Measurements from ENCODE around the gene R3HDM1.
"Not testable (repeated sequence)": the region's sequence is repeated elsewhere in the genome, so short reads cannot be mapped to it uniquely, and the experiment has no call there.

Gene R3HDM1

DNA sequence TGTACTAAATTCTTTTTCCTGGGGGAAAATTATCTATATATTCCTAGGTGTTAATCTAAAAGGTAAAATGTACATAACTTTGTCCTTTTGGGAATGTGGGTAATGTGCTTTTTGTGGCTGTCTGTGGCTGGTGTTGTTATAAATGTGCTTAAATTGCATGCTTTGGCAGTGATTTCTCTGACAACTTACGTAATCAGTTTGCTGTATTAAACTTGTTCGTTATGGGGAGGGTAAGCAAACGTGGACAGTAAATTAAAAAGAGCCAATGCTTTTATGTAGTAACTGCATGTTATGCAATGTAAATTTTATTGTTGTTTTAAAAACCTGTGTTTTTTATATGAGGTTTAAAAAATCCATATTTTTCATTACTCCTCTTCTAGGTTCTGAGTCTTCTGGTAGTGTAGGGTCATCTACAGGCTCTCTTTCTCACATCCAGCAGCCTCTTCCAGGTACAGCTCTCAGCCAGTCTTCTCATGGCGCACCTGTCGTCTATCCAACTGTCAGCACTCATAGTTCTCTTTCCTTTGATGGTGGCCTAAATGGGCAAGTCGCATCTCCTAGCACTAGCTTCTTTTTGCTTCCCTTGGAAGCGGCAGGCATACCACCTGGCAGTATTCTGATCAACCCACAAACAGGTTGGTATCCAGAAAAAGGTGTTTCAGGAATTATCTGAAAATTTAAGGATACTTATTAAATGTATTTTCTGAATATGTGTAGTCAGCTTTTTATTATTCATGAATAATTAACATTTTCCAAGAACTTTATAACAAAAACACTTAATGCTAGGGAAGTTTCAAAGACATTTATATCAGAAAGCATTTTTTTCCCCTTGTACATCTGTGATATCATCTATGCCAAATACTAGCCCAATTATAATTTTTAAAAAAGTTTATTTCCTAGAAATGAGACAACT, 110.1 kb downstream of the R3HDM1 start:
- DNase-seq (ENCODE audit: low read depth): no peak

DNA sequence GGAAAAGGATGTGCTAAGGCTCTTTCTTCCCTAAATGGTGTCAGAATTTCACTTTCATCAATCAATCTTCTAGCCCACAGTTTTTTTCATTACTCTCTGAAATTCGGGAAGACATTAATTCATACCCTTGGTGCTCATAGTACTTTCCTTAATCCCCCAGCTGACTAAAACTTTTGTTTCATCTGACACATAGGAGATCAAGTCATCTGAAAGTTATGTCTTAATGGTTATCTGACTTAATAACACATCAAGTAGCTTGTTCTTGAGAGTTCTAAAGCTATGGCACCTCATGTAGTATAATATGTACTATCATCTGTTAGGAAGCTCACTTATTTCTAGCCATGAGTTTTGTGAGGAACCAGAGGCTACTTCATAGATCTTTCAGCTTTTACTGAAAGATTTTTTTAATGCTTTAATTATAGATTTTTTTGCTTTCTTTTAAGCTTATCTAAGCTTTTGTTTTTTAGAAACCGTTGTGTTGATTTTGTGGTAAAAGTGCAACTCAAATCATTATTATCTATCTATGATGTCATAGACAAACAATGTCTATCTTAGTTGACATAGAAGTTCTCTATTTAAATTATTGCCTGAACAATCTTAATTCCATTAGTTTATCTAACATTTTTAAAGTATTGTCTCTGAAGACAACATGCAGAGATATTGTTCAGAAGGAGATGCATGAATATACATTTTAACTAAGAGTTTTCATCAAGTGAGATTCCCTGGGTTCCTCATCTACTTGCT, 116.7 kb downstream of the R3HDM1 start:
- DNase-seq (ENCODE audit: low read depth): no peak

DNA sequence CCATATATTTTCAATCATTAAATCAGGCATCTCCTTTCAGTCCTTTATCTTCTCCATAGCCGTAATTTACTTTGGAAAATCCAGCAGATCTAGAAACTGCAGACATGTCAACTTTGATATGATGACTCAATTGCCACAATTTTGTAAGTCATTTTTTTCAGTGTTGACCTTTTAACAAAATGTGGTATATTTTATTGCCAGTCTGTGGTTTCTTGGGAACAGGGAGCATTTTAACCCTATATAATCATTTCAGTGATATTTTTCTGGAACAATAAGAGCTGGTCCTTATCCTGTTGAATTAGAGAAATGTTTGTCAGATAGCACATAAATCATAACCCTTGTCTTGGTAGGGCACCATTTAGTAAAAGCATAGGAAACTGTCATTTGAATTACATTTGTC, 119.4 kb downstream of the R3HDM1 start:
- DNase-seq (ENCODE audit: low read depth): no peak

DNA sequence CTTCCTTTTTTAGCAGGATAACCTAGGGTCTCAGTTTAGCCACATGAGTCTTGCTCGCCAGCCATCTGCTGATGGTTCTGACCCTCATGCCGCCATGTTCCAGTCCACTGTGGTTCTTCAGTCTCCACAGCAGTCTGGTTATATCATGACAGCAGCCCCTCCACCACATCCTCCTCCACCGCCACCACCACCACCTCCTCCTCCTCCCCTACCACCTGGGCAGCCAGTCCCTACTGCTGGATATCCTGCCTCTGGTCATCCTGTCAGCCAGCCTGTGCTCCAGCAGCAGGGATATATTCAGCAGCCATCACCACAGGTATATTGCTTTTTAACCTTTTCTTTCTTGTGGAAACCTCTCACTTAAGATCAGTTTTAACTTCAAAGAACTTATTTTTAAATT, 120.4 kb downstream of the R3HDM1 start:
- DNase-seq (ENCODE audit: low read depth): no peak

DNA sequence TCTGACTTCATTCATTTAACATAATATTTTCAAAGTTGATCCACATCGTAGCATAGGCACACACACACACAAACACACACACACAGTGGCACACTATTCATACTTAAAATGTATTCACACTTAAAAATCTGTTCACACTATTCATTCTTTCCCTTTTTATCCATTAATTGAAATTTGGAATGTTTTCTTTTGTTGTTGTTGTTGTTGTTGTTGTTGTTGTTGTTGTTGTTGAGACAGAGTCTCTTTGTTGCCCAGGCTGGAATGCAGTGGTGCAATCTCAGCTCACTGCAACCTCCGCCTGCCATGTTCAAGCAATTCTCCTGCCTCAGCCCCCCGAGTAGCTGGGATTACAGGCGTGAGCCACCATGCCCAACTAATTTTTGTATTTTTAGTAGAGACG, 123.0 kb downstream of the R3HDM1 start:
- not testable (repeated sequence) for DNase-seq (ENCODE audit: low read depth)

DNA sequence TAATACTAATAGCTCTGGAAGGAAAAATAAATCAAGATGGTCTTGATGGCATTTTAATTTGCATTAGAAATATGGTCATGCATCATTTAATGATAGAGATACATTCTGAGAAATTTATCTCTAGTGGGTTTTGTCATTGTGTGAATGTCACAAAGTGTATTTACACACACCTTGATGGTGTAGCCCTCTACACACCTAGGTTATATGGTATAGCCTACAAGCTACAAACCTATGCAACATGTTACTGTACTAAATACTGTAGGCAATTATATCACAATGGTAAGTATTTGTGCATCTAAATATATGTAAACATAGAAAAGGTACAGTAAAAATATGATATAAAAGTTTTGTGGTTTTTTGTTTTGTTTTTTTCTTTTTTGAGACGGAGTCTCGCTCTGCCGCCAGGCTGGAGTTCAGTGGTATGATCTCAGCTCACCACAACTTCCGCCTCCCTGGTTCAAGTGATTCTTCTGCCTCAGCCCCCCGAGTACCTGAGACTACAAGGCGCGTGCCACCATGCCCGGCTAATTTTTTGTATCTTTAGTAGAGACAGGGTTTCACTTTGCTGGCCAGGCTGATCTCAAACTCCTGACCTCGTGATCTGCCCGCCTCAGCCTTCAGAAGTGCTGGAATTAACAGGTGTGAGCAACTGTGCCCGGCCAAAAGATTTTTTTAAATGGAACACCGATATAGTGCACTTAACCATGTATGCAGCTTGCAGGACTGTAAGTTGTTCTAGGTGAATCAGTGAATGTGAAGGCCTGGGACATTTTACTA, 126.7 kb downstream of the R3HDM1 start:
- no peak for DNase-seq (ENCODE audit: low read depth)

DNA sequence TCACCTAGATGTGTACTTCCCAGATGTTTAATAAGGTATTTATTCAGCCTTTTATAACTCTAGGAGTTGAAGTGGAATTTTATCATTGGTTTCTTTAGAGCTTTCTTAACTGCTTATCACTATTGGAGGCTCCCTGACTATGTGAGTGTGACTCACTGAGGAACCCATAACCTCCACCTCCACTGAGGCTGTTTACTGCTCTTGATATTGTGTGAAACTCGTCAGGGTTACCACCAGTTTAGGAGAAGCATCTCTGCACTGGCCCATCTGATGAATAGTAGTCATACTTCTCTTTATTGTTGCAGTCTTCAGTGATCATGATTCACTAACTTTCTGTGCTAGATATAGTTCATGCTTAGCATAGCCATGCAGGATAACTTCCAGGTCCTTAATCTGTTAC, 130.8 kb downstream of the R3HDM1 start:
- DNase-seq (ENCODE audit: low read depth): no peak

DNA sequence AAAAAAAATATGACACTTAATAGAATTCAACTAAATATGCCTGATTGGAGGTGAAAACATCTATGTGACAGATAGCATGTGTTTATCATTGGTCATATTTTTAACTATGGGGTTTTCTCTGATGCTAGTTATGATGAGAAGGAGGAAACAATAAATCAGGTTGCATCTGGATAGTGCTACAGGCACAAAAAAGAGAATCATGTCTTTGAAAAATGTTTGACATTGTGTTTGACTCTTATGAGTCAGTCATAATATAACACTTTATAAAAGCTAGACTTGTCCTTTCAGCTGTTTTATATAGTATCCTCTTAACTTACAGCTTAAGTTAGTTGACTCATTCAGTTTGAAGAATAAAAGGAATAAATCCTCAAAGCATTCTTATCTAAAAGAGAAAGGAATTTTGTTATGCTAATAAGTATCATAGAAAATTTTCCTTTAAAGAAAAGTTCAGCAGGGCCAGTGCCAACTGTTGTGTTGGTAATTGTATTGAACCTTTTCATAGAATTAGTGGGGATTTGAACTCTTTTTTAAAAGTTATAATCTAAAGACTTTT, 131.9 kb downstream of the R3HDM1 start:
- DNase-seq (ENCODE audit: low read depth): no peak

DNA sequence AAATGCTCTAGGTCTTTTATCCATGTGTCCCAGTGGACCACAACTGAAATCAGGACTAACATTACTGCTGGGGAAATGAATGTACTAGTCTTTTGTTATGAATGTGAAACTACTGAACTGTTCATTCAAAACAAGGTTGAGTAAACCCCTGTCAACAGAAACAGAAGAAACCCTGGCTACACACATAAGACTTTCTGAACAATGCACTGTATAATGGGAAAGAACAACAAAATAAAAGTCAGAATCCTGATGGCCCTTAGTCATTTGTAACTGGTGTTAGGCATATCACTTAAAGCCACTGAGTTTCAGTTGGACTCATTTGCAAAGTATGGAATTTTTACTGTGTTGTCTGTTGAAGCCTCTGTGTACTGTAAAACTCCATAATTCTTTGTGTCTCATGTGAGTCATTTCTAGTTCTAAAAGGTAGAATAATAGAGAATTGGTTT, 133.4 kb downstream of the R3HDM1 start:
- DNase-seq (ENCODE audit: low read depth): no peak

DNA sequence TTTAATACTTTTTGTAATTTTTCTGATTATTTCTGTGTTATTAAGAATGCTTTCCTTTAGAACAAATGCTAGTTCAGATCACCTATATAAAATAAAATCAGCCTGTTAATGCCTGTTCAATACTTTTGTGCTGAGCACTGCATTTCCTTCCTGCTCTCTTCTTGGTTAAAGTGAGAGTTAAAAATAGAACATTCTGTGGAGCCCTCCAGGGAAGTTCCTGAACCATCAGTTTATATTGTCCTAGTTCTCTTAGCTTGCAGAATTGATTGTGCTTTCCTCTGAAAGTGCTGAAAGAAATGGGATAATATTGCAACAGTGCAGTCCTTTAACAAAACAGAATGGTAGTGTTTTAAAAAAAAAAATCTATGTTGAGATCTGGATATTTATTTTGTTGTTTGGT, 135.8 kb downstream of the R3HDM1 start:
- no peak for DNase-seq (ENCODE audit: low read depth)

DNA sequence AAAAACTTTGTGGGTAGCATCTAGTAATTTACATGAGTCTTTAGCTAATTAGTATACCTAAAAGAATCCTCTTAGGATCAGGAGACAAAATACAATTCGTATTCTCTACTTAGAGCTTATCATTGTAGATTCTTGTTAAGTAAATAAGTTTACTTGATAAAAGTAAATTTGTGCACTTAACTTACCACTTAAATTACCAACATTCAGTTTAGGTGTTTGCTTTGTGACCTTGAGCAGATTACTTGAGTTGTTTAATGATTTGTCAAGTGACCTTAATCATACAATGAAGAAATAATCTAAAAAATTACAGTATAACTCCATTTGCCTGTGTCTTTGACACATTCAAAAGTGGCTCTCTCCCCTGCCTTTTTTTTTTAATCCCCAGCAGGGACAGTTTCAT, 143.2 kb downstream of the R3HDM1 start:
- DNase-seq (ENCODE audit: low read depth): no peak

DNA sequence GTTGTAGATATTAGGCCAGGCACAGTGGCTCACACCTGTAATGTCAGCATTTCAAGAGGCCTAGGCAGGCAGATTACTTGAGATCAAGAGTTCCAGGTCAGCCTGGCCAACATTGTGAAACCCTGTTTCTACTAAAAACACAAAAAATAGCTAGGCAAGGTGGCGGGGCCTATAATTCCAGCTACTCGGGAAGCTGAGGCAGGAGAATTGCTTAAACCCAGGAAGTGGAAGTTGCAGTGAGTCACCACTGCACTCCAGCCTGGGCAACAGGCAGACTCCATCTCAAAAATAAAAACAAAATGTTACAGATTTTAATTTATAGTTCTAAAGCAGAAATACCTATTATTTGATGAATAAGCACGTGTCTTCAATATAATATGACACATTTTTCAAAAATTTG, 144.7 kb downstream of the R3HDM1 start:
- no peak for DNase-seq (ENCODE audit: low read depth)

DNA sequence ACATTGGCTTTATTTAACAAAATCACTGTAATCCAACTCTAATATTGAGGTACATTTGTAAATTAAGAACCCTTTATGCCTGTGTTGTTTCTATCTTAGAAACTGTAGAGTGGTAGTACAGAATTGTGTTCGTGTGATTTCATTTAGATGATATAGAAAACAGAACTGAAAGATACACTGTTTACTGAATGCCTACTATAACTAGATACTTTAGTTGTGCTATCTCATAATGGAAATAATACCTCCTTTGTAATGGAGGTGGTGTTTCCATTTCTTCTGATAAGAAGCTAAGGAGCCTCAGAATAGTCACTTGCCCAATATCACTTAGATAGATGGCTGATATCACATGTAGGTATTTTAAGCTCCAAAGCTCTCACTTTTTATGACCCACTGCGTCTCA, 147.8 kb downstream of the R3HDM1 start:
- no peak for DNase-seq (ENCODE audit: low read depth)

DNA sequence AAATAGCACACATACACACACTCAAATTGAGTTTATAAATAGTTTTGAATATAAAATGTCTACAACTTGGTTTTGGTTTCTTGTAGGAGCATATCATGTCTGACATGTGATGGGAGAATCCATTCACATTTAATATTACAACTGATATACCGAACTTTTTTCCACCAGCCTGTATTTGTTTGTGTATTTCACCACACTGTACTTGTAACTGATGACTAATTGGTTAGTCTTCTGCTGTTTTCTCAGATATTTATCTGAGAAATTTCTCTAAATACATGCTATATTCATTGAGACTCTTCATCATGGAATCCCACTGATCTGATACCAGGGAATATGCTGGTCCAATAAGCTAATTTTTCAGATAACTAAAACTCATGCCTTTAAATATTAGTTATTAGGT, 154.1 kb downstream of the R3HDM1 start:
- no peak for DNase-seq (ENCODE audit: low read depth)

DNA sequence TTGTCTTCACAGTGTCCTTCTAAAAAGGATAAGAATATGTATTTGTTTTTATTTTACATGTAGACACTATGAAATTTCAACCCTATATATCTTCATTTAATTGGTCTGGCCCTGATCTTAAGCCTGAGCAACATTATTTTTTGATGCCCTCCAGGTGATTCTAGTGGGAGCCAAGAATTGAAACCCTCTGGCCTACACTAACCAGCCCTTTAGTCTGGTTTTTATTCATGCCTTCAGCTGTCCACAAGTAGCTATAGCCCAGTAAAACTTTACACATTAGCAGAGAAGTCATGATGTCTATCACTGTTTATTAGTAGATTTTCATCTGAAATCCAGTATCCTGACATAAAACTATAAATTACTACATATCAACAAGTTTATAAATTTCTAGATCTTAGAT, 157.7 kb downstream of the R3HDM1 start:
- DNase-seq (ENCODE audit: low read depth): no peak

DNA sequence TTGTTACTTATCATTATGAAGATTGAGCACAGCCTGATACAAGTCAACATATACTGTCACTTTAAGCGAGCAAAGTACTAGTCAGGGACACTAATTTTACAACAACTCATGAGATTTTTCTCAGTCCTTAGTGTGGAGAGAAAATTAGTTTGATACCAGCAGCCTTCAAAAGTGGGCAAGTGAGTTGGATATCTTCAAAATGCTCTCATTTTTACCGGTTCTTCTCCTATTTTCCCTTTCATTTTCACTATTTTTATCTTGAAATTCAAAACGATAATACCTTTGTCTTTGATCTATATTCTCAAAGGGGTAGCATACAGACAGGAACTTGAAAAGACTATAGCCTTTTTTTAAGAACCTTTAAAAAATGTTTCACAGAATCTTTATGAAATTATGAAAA, 158.4 kb downstream of the R3HDM1 start:
- DNase-seq (ENCODE audit: low read depth): no peak

DNA sequence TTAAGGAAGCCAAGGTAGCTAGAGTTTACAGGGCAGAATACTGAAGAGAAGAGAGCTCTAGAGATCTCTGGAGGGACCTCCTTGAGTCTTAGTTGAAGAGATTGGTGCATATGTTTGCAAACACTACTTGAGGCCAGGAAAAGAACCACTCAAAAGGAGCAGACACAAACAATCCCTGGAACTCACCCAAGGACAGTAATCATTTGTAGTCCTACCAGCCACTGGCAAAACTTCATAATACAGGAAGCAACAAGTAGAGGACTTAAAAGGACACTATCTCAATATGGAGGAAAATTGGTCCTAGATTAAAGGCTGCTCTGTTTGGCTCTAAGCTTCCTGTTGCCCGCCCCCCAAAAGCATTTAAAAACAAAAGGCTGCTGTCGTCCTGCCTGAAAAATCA, 163.4 kb downstream of the R3HDM1 start:
- no peak for DNase-seq (ENCODE audit: low read depth)

DNA sequence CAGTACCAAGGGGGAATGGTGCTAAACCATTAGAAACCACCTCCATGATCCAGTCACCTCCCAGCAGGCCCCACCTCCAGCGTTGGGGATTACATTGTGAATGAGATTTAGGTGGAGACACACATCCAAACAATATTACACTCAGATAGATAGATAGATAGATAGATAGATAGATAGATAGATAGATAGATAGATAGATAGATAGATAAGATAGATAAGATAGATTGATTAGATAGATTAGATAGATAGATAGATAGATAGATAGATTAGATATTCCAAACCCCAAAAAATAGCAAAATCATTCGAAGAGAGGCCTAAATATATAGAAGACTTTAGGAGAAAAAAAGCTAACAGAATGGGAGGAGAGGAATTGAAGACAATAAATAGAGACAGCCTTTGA, 167.6 kb downstream of the R3HDM1 start:
- no peak for DNase-seq (ENCODE audit: low read depth)

DNA sequence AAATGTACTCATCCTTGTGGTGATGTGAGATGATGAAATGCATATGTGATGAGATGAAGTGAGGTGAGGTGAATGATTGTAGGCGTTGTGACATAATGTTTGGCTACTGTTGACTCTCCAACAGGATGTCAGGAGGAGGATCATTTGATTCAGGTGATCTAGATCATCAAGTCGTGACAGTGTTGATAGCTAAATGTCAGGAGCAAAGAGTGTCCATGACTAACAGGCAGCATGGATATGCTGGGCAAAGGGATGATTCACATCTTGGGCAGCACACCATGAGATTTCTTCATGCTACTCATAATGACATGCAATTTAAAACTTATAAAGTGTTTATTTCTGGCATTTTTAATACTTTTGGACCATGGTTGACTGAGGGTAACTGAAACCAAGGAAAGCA, 170.2 kb downstream of the R3HDM1 start:
- DNase-seq (ENCODE audit: low read depth): no peak

DNA sequence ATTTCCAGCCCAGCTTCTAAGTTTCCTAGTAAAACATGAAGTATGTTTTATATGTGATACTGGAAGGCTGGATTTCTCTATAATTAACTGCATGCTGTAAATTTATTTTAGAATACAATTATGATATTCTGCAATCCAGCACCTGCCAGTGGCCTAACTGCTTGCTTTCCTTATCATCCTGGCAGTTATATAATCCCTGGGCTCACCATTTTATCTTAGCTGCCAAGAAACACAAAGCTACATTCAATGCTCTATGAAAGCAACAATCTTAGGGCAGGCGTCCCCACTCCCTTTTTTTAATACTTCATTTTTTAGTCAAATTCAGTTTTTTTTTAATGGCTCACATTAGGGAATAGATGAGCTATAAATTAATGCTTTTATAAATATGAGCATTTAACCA, 172.0 kb downstream of the R3HDM1 start:
- DNase-seq (ENCODE audit: low read depth): no peak

DNA sequence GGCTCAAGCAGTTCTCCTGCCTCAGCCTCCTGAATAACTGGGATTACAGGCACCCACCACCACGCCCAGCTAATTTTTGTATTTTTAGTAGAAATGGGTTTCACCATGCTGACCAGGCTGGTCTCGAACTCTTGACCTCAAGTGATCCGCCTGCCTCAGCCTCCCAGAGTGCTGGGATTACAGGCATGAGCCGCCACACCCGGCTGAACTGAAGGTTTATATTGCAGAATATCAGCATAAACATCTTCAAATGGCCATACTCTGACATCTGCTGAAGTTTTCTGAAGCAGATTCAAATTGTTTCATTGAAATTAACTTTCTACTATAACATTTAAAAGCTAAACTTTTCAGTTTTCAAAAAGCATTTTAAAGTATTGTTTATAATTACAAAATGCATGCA, 172.8 kb downstream of the R3HDM1 start:
- DNase-seq (ENCODE audit: low read depth): not testable (repeated sequence)

DNA sequence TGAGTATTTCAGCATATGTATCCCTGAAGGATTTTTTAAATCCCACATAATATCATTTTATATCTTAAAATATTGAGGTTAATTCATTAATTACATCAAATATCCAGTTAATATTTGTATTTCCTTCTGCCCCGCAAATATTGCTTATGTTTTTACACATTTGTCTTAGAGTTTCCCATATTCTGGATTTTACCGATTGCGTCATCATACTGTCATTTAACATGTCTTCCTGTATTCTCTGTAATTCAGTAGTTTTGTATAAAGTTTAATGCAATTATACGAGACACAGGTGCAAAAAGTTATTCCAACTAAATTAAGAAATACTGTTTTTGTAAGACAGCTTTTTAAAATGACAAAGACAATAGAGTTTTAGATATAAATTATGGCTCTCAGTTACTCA, 176.9 kb downstream of the R3HDM1 start:
- DNase-seq (ENCODE audit: low read depth): no peak

All from CMK (cell line).